WTC11 (cell line): ENCODE results near the gene TPP1. TPM values are rescaled to one million over a fixed set of nuclear protein-coding genes. Genes with fewer than 3 reads are reported as not detected.

ENCODE experiments used
- ATAC-seq: fragments of 200-7000 bp; cut with Tn5 transposase; 2 replicates; pipeline ENCODE4 v1.10.0; 2021; ENCODE audit warnings: mild to moderate bottlenecking, moderate library complexity
- CTCF ChIA-PET: fragments of 300-600 bp; sonication (Branson Sonifier 250); formaldehyde crosslinking; loops from one replicate; lab custom pipeline; 2021; ENCODE audit warnings: antibody characterized with exemption; lab: Charles Lee
- POLR2A ChIA-PET: fragments of 350-600 bp; sonication (Branson Sonifier 250); formaldehyde crosslinking; loops from one replicate; lab custom pipeline; 2021; ENCODE audit warnings: antibody characterized with exemption; lab: Charles Lee
- DNase-seq: peaks from one replicate; pipeline ENCODE4 v3.0.0; 2021; ENCODE audit warnings: low spot score
- H3K27ac Mint-ChIP-seq: 2 replicates; pipeline ENCODE4 v1.8.0; 2021; ENCODE audit warnings: mixed read lengths
- H3K27me3 Mint-ChIP-seq: 2 replicates; pipeline ENCODE4 v1.8.0; 2021; ENCODE audit warnings: low read depth, mild to moderate bottlenecking, moderate library complexity, mixed read lengths
- H3K36me3 Mint-ChIP-seq: 2 replicates; pipeline ENCODE4 v1.8.0; 2021; ENCODE audit warnings: mixed read lengths
- H3K4me1 Mint-ChIP-seq: 2 replicates; pipeline ENCODE4 v1.8.0; 2022; ENCODE audit warnings: mixed read lengths
- H3K4me3 Mint-ChIP-seq: 2 replicates; pipeline ENCODE4 v1.8.0; 2021; ENCODE audit warnings: mild to moderate bottlenecking, moderate library complexity, mixed read lengths
- H3K9me3 Mint-ChIP-seq: 2 replicates; pipeline ENCODE4 v1.8.0; 2021; ENCODE audit warnings: mixed read lengths
- AR ChIP-seq: fragments of 250-450 bp; sonication (Bioruptor Pico); IDR thresholded peaks from 2 replicates; pipeline ENCODE4 v1.9.0; 2021; ENCODE audit warnings: mild to moderate bottlenecking
- ATF6 ChIP-seq: sonication (generic); formaldehyde crosslinking; IDR thresholded peaks from 2 replicates; pipeline ENCODE4 v1.8.1; 2023; ENCODE audit warnings: mild to moderate bottlenecking, missing genetic modification reagents
- ESRRA ChIP-seq: sonication (generic); formaldehyde crosslinking; IDR thresholded peaks from 2 replicates; pipeline ENCODE4 v1.8.1; 2022; ENCODE audit warnings: mild to moderate bottlenecking, missing genetic modification reagents, borderline replicate concordance
- FOXP1 ChIP-seq: sonication (generic); formaldehyde crosslinking; IDR thresholded peaks from 2 replicates; pipeline ENCODE4 v1.8.0; 2022; ENCODE audit warnings: missing genetic modification reagents, mild to moderate bottlenecking, moderate library complexity, borderline replicate concordance
- GTF2I ChIP-seq: fragments of 250-450 bp; sonication (Bioruptor Pico); conservative IDR thresholded peaks from 2 replicates; pipeline ENCODE4 v1.4.0; 2021; ENCODE audit warnings: mild to moderate bottlenecking
- IRF2 ChIP-seq: sonication (generic); formaldehyde crosslinking; IDR thresholded peaks from 2 replicates; pipeline ENCODE4 v1.8.0; 2022; ENCODE audit warnings: low read depth, missing genetic modification reagents, borderline replicate concordance
- MXD4 ChIP-seq: fragments of 250-450 bp; sonication (Bioruptor Pico); IDR thresholded peaks from 2 replicates; pipeline ENCODE4 v1.8.0; 2021; ENCODE audit warnings: mild to moderate bottlenecking, moderate library complexity, borderline replicate concordance
- NFATC4 ChIP-seq: fragments of 250-450 bp; sonication (Bioruptor Pico); IDR thresholded peaks from 2 replicates; pipeline ENCODE4 v1.9.0; 2021; ENCODE audit warnings: mild to moderate bottlenecking
- NR2C2 ChIP-seq: sonication (generic); formaldehyde crosslinking; IDR thresholded peaks from 2 replicates; pipeline ENCODE4 v1.8.0; 2022; ENCODE audit warnings: mild to moderate bottlenecking, missing genetic modification reagents
- RELA ChIP-seq: sonication (generic); formaldehyde crosslinking; IDR thresholded peaks from 2 replicates; pipeline ENCODE4 v1.8.1; 2022; ENCODE audit warnings: missing genetic modification reagents, mild to moderate bottlenecking, borderline replicate concordance
- ZNF232 ChIP-seq: sonication (generic); formaldehyde crosslinking; IDR thresholded peaks from 2 replicates; pipeline ENCODE4 v1.8.0; 2022; ENCODE audit warnings: mild to moderate bottlenecking, missing genetic modification reagents
- ZNF317 ChIP-seq: sonication (generic); formaldehyde crosslinking; IDR thresholded peaks from 2 replicates; pipeline ENCODE4 v1.8.1; 2023; ENCODE audit warnings: low read depth, mild to moderate bottlenecking, moderate library complexity, missing genetic modification reagents, borderline replicate concordance
- ZNF416 ChIP-seq: fragments of 250-450 bp; sonication (Bioruptor Pico); IDR thresholded peaks from 2 replicates; pipeline ENCODE4 v1.9.0; 2021; ENCODE audit warnings: mild to moderate bottlenecking, inconsistent platforms
- total RNA-seq: library from RNA; stranded (reverse); gene quantifications from 3 replicates; pipeline ENCODE4 v1.2.3, GENCODE V29; 2021
- TF ChIP-seq, protein P1 (sequence below): sonication (generic); formaldehyde crosslinking; IDR thresholded peaks from 2 replicates; pipeline ENCODE4 v1.8.0; 2022; ENCODE audit warnings: mild to moderate bottlenecking, missing genetic modification reagents
- TF ChIP-seq, protein P2 (sequence below): sonication (generic); formaldehyde crosslinking; IDR thresholded peaks from 2 replicates; pipeline ENCODE4 v1.8.1; 2022; ENCODE audit warnings: mild to moderate bottlenecking, moderate library complexity, missing genetic modification reagents
- TF ChIP-seq, protein P3 (sequence below): sonication (generic); formaldehyde crosslinking; IDR thresholded peaks from 2 replicates; pipeline ENCODE4 v1.8.1; 2023; ENCODE audit warnings: mild to moderate bottlenecking, missing genetic modification reagents
- TF ChIP-seq, protein P4 (sequence below): sonication (generic); formaldehyde crosslinking; IDR thresholded peaks from 2 replicates; pipeline ENCODE4 v1.8.0; 2022; ENCODE audit warnings: mild to moderate bottlenecking, missing genetic modification reagents
- TF ChIP-seq, protein P5 (sequence below): sonication (generic); formaldehyde crosslinking; IDR thresholded peaks from 2 replicates; pipeline ENCODE4 v1.8.1; 2023; ENCODE audit warnings: mild to moderate bottlenecking, missing genetic modification reagents, moderate library complexity
- TF ChIP-seq, protein P6 (sequence below): sonication (generic); formaldehyde crosslinking; IDR thresholded peaks from 2 replicates; pipeline ENCODE4 v1.8.1; 2022; ENCODE audit warnings: low read depth, mild to moderate bottlenecking, moderate library complexity, missing genetic modification reagents, borderline replicate concordance
- TF ChIP-seq, protein P7 (sequence below): sonication (generic); formaldehyde crosslinking; conservative IDR thresholded peaks from 2 replicates; pipeline ENCODE4 v1.8.1; 2023; ENCODE audit warnings: mild to moderate bottlenecking, low read depth, missing genetic modification reagents, moderate library complexity

The TPP1 gene
- total RNA-seq, 1 experiment from 2014 or later, result 36.2 TPM

DNA sequence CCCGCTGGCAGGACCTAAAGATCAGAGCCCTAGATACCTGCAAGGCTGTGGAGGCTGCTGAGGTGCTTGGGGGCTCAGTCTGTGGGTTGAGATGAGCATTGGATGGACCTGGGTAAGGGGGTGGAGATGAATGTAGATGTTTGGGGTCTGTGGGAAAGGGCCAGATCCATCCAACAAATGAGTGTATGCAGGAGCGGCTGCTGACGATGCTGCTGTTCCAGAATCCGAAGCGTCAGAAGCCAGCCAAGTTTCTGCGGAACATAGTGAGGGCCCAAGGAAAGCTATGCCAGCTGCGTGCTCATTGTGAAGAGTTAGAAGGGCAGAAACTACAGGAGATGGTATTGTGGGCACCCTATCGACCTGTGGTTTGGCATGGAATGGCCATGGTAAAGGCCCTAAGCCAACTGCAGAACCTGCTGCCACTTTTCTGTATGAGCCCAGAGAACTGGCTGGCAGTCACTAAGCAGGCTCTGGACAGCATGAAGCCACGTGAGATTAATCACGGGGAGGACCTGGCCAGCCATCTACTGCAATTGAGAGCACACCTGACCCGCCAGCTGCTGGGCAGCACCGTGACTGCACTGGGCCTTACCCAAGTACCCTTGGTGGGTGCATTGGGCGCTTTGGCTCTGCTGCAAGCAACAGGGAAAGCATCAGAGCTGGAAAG is 52.4 kb downstream of the TPP1 start:
- H3K4me3 Mint-ChIP-seq, result no peak overlapping the region
- H3K36me3 Mint-ChIP-seq, result no peaks in the 10 kb centered on the region
- no peak overlapping the region for H3K27ac Mint-ChIP-seq
- H3K27me3 Mint-ChIP-seq, result no peaks in the 10 kb centered on the region; the same call in 1 of the 2 replicates
- ATAC-seq (no peak), DNase-seq (no peak)
- TF ChIP-seq MXD4 (no peak), ZNF317 (CRISPR knock-in tag) (no peak), AR (no peak), NR2C2 (CRISPR knock-in tag) (no peak), FOXP1 (CRISPR knock-in tag) (no peak), ZNF232 (CRISPR knock-in tag) (no peak), ZNF416 (CRISPR knock-in tag) (no peak), NFATC4 (CRISPR knock-in tag) (no peak), GTF2I (no peak), RELA (no peak), ESRRA (CRISPR knock-in tag) (no peak), IRF2 (CRISPR knock-in tag) (no peak), ATF6 (CRISPR knock-in tag) (no peak)
- TF ChIP-seq, protein P1, sequence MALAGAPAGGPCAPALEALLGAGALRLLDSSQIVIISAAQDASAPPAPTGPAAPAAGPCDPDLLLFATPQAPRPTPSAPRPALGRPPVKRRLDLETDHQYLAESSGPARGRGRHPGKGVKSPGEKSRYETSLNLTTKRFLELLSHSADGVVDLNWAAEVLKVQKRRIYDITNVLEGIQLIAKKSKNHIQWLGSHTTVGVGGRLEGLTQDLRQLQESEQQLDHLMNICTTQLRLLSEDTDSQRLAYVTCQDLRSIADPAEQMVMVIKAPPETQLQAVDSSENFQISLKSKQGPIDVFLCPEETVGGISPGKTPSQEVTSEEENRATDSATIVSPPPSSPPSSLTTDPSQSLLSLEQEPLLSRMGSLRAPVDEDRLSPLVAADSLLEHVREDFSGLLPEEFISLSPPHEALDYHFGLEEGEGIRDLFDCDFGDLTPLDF, result no peak
- TF ChIP-seq, protein P2, sequence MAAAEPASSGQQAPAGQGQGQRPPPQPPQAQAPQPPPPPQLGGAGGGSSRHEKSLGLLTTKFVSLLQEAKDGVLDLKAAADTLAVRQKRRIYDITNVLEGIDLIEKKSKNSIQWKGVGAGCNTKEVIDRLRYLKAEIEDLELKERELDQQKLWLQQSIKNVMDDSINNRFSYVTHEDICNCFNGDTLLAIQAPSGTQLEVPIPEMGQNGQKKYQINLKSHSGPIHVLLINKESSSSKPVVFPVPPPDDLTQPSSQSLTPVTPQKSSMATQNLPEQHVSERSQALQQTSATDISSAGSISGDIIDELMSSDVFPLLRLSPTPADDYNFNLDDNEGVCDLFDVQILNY (CRISPR knock-in tag), result no peak
- TF ChIP-seq, protein P3, sequence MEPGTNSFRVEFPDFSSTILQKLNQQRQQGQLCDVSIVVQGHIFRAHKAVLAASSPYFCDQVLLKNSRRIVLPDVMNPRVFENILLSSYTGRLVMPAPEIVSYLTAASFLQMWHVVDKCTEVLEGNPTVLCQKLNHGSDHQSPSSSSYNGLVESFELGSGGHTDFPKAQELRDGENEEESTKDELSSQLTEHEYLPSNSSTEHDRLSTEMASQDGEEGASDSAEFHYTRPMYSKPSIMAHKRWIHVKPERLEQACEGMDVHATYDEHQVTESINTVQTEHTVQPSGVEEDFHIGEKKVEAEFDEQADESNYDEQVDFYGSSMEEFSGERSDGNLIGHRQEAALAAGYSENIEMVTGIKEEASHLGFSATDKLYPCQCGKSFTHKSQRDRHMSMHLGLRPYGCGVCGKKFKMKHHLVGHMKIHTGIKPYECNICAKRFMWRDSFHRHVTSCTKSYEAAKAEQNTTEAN (CRISPR knock-in tag), result no peak
- TF ChIP-seq, protein P4, sequence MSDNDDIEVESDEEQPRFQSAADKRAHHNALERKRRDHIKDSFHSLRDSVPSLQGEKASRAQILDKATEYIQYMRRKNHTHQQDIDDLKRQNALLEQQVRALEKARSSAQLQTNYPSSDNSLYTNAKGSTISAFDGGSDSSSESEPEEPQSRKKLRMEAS (CRISPR knock-in tag), result no peak
- TF ChIP-seq, protein P5, sequence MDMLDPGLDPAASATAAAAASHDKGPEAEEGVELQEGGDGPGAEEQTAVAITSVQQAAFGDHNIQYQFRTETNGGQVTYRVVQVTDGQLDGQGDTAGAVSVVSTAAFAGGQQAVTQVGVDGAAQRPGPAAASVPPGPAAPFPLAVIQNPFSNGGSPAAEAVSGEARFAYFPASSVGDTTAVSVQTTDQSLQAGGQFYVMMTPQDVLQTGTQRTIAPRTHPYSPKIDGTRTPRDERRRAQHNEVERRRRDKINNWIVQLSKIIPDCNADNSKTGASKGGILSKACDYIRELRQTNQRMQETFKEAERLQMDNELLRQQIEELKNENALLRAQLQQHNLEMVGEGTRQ (CRISPR knock-in tag), result no peak
- TF ChIP-seq, protein P6, sequence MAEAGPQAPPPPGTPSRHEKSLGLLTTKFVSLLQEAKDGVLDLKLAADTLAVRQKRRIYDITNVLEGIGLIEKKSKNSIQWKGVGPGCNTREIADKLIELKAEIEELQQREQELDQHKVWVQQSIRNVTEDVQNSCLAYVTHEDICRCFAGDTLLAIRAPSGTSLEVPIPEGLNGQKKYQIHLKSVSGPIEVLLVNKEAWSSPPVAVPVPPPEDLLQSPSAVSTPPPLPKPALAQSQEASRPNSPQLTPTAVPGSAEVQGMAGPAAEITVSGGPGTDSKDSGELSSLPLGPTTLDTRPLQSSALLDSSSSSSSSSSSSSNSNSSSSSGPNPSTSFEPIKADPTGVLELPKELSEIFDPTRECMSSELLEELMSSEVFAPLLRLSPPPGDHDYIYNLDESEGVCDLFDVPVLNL (CRISPR knock-in tag), result no peak
- TF ChIP-seq, protein P7, sequence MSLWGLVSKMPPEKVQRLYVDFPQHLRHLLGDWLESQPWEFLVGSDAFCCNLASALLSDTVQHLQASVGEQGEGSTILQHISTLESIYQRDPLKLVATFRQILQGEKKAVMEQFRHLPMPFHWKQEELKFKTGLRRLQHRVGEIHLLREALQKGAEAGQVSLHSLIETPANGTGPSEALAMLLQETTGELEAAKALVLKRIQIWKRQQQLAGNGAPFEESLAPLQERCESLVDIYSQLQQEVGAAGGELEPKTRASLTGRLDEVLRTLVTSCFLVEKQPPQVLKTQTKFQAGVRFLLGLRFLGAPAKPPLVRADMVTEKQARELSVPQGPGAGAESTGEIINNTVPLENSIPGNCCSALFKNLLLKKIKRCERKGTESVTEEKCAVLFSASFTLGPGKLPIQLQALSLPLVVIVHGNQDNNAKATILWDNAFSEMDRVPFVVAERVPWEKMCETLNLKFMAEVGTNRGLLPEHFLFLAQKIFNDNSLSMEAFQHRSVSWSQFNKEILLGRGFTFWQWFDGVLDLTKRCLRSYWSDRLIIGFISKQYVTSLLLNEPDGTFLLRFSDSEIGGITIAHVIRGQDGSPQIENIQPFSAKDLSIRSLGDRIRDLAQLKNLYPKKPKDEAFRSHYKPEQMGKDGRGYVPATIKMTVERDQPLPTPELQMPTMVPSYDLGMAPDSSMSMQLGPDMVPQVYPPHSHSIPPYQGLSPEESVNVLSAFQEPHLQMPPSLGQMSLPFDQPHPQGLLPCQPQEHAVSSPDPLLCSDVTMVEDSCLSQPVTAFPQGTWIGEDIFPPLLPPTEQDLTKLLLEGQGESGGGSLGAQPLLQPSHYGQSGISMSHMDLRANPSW, result no peak
- no peaks in the 10 kb centered on the region for H3K9me3 Mint-ChIP-seq
- ChIA-PET POLR2A (no interaction called here), CTCF (interaction anchor here (2.5 kb wide), 1 partner anchor 36 kb away, joined by 8 read pairs; no protein-coding TSS in a partner anchor)
- H3K4me1 Mint-ChIP-seq, result peaks cover 18% of the 10 kb centered on the region
